HG03159 (cell line): ENCODE data around the gene CCDC27.
A peak's percentile ranks its signal among the peaks of the same experiment; 100 is the strongest.
"Not testable (repeated sequence)": the region's sequence is repeated elsewhere in the genome, so short reads cannot be mapped to it uniquely, and the experiment has no call there.

Experiments
- ATAC-seq: cut with Tn5 transposase; IDR thresholded peaks from one replicate; pipeline ENCODE4 v1.9.1; 2021; ENCODE audit warnings: mild to moderate bottlenecking, moderate library complexity; ENCODE audit not compliant: unreplicated experiment

The CCDC27 gene

DNA sequence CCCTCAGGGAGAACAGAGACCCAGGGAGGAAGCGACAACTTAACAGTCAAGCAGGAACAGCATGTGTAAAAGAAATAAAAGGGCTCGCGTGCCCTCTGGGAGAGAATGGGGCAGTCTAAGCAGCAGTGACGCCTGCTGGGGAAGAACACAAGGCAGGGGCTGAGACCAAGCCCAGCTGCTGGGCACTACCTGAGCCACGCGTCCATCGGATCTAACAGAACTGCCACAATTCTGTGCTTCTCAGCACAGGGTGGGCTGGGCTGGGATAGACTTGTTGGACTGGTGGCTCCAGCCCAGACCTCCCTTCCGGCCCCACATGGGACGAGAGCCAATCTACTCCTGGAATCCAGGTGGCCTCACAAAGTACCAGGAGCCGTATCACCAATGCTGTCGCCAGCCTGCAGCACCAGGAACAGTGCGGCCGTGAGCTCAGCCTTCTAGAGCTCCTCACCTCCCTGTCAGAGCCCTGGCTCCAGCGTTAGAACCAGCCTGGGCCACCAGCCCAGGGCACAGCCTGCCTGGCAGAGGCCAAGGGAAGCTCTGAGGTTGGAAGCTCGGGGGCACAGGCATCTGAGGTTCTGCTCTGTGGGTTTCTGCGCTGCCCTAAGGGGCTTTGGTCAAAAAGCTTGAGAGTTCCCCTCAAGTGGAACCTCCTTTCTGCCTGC lies 36.6 kb downstream of the CCDC27 start:
- ATAC-seq = no peak

DNA sequence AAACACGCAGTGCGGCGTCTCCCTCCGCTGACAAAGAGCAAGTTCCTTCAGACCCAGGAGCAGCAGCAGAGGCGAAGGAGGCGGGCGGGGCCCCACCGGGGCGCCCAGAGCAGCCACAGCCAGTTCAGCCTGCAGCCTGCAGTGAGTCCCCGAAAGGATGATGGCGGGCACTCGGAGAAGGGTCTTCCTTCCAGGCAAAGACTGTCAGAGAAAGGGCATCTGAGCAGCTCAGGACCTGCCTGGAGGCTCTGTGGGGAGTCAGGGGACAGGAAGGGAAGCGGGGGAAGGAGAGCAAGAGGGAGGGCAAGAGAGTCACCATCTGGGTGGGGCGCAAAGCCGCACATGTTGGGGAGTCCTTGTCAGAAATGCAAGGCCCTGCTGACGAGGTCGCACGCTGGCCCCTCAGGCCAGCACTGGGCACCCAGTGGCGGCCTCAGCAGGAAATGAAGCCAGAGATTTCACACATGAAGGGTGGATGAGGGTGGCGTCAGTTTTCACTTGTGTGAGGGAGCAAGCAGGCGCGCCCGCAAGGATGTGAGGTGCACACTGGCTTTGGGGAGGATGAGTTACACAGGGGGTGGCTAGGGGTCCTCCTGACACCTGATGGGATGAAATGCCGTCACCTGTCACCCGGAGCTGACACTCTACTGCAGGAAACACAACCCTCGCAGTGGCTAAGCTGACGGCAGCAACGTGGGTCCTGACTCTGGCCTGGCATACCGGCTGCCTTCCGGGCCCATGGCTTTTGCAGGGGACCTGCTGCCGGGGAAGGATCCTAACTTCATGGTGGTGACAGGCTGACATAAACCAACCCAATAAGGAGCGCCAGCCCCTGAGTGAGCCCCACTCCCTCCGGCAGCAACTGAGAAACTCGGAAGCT lies 37.4 kb downstream of the CCDC27 start:
- no peak for ATAC-seq

DNA sequence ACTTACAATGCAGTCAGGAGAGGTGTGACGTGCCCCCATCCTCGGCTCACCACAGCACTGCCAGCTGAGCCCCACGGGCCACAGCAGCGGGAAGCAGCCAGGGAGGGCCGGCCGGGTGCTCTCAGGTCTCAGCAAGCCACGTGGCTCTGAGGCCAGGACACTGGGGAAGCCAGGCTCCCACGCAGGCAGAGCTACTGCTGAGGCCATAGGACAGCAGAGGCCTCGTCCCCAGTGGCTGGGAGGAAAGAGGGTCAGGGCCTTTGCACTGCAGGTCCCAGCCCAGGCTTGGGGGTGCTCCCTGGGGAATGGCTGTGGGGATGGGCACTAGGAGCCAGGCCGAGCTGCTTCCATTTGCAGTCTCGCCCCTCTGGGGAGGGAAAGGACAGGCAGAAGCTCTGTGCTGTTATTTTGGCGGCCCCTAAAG lies 38.3 kb downstream of the CCDC27 start:
- no peak for ATAC-seq

DNA sequence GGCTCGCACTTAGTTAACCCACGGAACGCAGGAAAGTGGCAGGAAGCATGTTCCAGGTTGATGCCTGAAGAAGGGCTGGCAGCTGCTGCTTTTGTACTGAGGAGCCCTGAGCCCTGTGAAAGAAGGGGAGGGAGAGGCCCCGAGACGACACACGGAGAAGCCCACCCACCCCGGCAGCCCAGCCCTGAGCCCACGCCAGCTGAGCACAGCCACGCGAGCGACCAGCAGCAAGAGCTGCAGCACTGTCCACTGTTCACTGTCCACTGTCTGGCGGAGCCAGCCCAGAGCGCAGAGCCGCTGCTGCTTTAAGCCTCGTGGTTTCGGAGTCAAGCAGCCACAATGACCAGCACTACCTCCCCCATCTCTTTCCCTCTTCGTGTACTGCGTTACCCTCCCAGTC lies 38.7 kb downstream of the CCDC27 start:
- no peak for ATAC-seq

GRCh38 chr1:3795453-3796214 lies 43.4 kb downstream of the CCDC27 start:
- peak; percentile 23 for ATAC-seq

GRCh38 chr1:3796215-3797061 lies 44.2 kb downstream of the CCDC27 start, which contains the start of gene LRRC47:
TSS of gene LRRC47 (minus strand) at chr1:3796498. CDS start at chr1:3796476, 22 bp downstream.
- peak; percentile 98 for ATAC-seq

GRCh38 chr1:3799976-3800685 lies 47.9 kb downstream of the CCDC27 start:
- no peak for ATAC-seq

DNA sequence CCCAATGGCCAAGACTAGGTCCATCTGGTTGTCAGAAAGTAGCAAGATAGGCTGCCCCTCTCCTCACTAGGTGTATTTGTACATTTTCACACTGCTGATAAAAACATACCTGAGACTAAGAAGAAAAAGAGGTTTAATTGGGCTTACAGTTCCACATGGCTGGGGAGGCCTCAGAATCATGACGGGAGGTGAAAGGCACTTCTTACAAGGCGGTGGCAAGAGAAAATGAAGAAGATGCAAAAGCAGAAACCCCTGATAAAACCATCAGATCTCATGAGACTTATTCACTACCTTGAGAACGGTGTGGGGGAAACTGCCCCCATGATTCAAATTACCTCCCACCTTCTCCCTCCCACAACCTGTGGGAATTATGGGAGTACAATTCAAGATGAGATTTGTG lies 48.5 kb downstream of the CCDC27 start:
- ATAC-seq = not testable (repeated sequence)

- ATAC-seq = no peak
Measured at GRCh38 chr1:3803905-3804626, 51.8 kb downstream of the CCDC27 start.

GRCh38 chr1:3804627-3804944 lies 52.3 kb downstream of the CCDC27 start:
- not testable (repeated sequence) for ATAC-seq

GRCh38 chr1:3805038-3805437 lies 52.8 kb downstream of the CCDC27 start:
- no peak for ATAC-seq

GRCh38 chr1:3807769-3808168 lies 55.5 kb downstream of the CCDC27 start:
- ATAC-seq = no peak

DNA sequence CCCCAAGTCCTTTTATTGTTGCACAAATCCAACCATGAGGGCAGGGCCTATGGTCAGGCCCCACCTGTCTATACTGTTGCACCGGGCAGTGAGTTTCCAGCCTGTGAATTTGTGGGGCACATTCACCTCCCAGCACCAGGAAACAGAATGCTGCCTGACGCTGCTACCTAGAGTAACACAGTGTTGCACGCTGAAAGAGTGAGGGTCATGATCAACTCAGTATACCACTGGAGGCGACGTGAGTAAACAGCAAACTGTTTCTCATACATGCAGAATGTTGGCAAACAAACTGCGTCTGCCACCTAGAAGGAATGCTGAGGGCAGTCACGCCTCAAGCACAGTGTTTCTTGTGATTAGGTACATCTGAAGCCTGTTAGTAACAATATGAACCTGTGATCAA lies 57.4 kb downstream of the CCDC27 start:
- no peak for ATAC-seq

GRCh38 chr1:3810149-3810761 lies 58.0 kb downstream of the CCDC27 start:
- ATAC-seq = not testable (repeated sequence)

DNA sequence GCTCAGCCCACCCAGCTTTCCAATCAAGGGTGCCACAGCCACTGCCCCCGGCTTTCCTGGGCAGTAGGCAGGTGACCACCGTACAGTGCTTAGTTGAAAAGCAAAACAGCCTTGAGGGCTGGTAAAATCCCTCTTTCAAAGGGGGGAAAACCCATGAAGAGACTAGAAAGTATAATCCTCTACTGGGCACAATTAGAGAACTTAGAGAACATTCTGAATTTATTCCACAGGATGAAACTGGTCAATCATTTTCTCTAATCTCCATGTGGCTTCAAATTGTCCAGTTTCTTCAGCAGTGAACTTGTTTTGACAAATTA lies 59.3 kb downstream of the CCDC27 start:
- no peak for ATAC-seq

GRCh38 chr1:3814065-3814464 lies 61.8 kb downstream of the CCDC27 start:
- no peak for ATAC-seq

DNA sequence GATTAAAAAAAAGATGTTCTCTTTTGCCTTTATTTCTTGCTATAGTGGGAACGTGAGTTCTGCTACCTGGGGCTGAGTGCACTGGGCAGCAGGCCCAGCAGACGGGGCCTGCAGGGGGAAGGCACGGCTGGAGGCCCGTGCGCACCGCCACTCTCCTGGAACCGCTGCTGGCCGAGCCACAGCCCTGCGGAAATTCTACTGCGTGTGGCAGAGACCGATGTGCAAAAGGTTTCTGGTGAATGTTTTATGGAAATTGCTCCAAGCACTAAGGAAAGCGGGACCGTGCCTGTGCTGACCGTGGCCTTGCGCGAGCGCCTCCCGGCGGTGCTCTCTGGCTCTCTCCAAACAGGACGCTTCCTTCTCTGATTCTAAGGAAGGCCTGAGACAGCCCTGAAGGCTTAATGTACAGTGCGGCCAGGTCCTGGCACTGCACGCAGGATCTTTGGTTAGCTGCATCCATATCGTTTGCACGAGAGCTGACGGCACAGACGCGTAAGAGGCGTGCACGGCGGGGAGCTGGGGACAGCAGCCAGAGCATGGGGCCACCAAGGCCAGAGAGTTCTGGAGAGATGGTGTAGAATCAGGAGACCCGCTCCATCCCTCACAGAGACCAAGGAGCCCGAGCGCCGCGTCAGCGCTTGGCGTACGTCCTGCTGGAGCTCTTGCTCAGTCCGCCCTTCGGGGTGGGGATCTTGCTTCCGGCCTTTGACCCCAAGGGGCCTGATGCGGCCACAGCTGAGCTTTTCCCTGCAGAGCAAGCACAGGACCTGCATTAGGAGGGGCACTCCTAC lies 62.7 kb downstream of the CCDC27 start:
- no peak for ATAC-seq
